Parathyroid adenoma (tissue), 2 donors: ENCODE data around the gene FRAS1.
"Not testable (repeated sequence)": the region's sequence is repeated elsewhere in the genome, so short reads cannot be mapped to it uniquely, and the experiment has no call there.

ENCODE experiments used
- H2AFZ ChIP-seq: fragments of 300-600 bp; sonication (generic); one replicate; pipeline ENCODE4 v1.7.0; 2017; ENCODE audit warnings: antibody characterized with exemption, mild to moderate bottlenecking
- H3K27ac ChIP-seq: fragments of 300-600 bp; sonication (generic); one replicate; pipeline ENCODE4 v1.7.0; 2017
- H3K27me3 ChIP-seq: fragments of 300-600 bp; sonication (generic); one replicate; pipeline ENCODE4 v1.7.0; 2017; ENCODE audit warnings: low read length; ENCODE audit not compliant: control insufficient read depth, insufficient read depth
- H3K36me3 ChIP-seq: fragments of 300-600 bp; sonication (generic); one replicate; pipeline ENCODE4 v1.7.0; 2017; ENCODE audit warnings: low read length; ENCODE audit not compliant: control insufficient read depth, insufficient read depth
- H3K4me1 ChIP-seq: fragments of 300-600 bp; sonication (generic); one replicate; pipeline ENCODE4 v1.7.0; 2017; ENCODE audit warnings: control low read depth
- H3K4me2 ChIP-seq: fragments of 300-600 bp; sonication (generic); one replicate; pipeline ENCODE4 v1.7.0; 2017; ENCODE audit warnings: low read length
- H3K4me3 ChIP-seq: fragments of 300-600 bp; sonication (generic); one replicate; pipeline ENCODE4 v1.7.0; 2017; ENCODE audit warnings: low read depth, low read length
- H3K79me2 ChIP-seq: fragments of 300-600 bp; sonication (generic); one replicate; pipeline ENCODE4 v1.7.0; 2017; ENCODE audit warnings: control low read depth
- H3K9ac ChIP-seq: fragments of 300-600 bp; sonication (generic); one replicate; pipeline ENCODE4 v1.7.0; 2017; ENCODE audit warnings: mild to moderate bottlenecking
- H3K9me3 ChIP-seq: fragments of 300-600 bp; sonication (generic); one replicate; pipeline ENCODE4 v1.7.0; 2017; ENCODE audit warnings: low read length; ENCODE audit not compliant: control insufficient read depth
- CTCF ChIP-seq: fragments of 300-600 bp; sonication (generic); IDR thresholded peaks from one replicate; pipeline ENCODE4 v1.7.0; 2017; ENCODE audit warnings: antibody characterized with exemption, mild to moderate bottlenecking
- donor health status: primary hyperparathyroidism.

FRAS1 gene

GRCh38 chr4:78543424-78544125 is 486.5 kb downstream of the FRAS1 start:
- TF ChIP-seq CTCF = no peak
- Histone ChIP-seq H3K9me3 (no peaks in the 10 kb centered on the region), H3K36me3 (no peaks in the 10 kb centered on the region), H3K27ac (no peak overlapping the region), H3K4me2 (no peak overlapping the region), H3K27me3 (no peaks in the 10 kb centered on the region), H3K9ac (no peak overlapping the region), H3K4me1 (no peaks in the 10 kb centered on the region), H3K4me3 (no peak overlapping the region), H2AFZ (no peak overlapping the region), H3K79me2 (no peaks in the 10 kb centered on the region)

GRCh38 chr4:78544678-78545077 is 487.6 kb downstream of the FRAS1 start:
- Histone ChIP-seq H3K27me3 (no peaks in the 10 kb centered on the region), H3K27ac (no peak overlapping the region), H3K4me3 (no peak overlapping the region), H3K9ac (no peak overlapping the region), H3K4me1 (no peaks in the 10 kb centered on the region), H2AFZ (no peak overlapping the region), H3K36me3 (no peaks in the 10 kb centered on the region), H3K79me2 (no peaks in the 10 kb centered on the region), H3K9me3 (no peaks in the 10 kb centered on the region), H3K4me2 (no peak overlapping the region)
- TF ChIP-seq CTCF = no peak

GRCh38 chr4:78545275-78546246 is 488.4 kb downstream of the FRAS1 start:
- Histone ChIP-seq H3K9ac (no peak overlapping the region), H3K4me2 (no peak overlapping the region), H3K79me2 (no peaks in the 10 kb centered on the region), H3K27ac (no peak overlapping the region), H3K36me3 (no peaks in the 10 kb centered on the region), H3K9me3 (no peaks in the 10 kb centered on the region), H3K27me3 (no peaks in the 10 kb centered on the region), H3K4me3 (no peak overlapping the region), H3K4me1 (no peaks in the 10 kb centered on the region), H2AFZ (no peak overlapping the region)
- TF ChIP-seq CTCF = no peak

GRCh38 chr4:78547899-78548298 is 490.8 kb downstream of the FRAS1 start:
- not testable (repeated sequence) for H3K79me2 ChIP-seq, H3K4me3 ChIP-seq, H3K4me1 ChIP-seq, H3K9ac ChIP-seq, H3K9me3 ChIP-seq, H3K36me3 ChIP-seq, H2AFZ ChIP-seq, H3K4me2 ChIP-seq, H3K27ac ChIP-seq, H3K27me3 ChIP-seq

GRCh38 chr4:78548889-78549288 is 491.8 kb downstream of the FRAS1 start:
- H3K36me3 ChIP-seq, H3K4me2 ChIP-seq, H3K4me1 ChIP-seq, H3K27ac ChIP-seq, H3K27me3 ChIP-seq, H2AFZ ChIP-seq, H3K9ac ChIP-seq, H3K9me3 ChIP-seq, H3K79me2 ChIP-seq, H3K4me3 ChIP-seq: not testable (repeated sequence)
